Measurements from ENCODE around the gene PARVA.
"Not testable (repeated sequence)": the region's sequence is repeated elsewhere in the genome, so short reads cannot be mapped to it uniquely, and the experiment has no call there.

The PARVA gene

DNA sequence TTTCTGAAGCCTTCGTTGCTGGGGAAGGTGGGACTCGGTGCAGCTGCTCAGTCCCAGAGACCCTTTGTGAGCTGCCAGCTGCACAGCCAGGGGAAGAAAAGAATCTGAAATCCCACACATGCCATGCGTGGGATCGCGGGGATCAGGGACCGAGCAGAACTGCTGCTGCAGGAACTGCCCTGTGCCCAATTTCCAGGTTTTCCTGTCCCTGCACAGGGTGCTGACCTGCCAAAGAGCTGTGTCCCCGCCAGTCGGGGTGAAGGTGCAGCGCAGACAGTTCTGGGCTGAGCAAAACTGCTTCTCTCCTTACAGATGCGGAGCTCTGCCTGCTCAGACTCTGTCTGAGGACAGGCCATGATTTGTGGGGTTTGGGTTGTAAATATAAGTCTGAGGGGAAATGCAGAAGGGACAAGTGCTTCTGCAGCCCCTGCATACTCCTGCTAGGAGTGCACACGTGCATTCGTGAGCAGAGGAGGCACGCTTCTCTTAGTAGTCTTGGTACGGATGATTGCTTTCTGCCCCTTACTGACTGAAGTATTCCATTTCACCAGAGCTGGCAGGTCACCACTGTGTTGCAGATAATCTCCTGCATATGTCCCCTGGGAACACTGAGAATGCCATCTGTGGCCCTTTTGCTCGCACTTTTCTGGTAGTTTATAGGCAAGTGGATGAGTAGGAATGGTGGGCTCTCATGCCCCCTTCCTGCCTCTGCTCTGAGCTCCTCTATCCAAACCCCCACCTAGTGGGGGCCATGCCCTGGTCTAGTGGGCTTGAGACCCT is 141.4 kb downstream of the PARVA start:
- Histone ChIP-seq H3K36me3 (replicated peaks) (peaks cover 46% of the 10 kb centered on the region), H3K27ac (no peak overlapping the region), H3K27me3 (replicated peaks) (no peaks in the 10 kb centered on the region), H3K4me3 (ENCODE audit: low read depth, low read length) (no peak overlapping the region)
- DNase-seq: no peak
- TF ChIP-seq, protein P1, sequence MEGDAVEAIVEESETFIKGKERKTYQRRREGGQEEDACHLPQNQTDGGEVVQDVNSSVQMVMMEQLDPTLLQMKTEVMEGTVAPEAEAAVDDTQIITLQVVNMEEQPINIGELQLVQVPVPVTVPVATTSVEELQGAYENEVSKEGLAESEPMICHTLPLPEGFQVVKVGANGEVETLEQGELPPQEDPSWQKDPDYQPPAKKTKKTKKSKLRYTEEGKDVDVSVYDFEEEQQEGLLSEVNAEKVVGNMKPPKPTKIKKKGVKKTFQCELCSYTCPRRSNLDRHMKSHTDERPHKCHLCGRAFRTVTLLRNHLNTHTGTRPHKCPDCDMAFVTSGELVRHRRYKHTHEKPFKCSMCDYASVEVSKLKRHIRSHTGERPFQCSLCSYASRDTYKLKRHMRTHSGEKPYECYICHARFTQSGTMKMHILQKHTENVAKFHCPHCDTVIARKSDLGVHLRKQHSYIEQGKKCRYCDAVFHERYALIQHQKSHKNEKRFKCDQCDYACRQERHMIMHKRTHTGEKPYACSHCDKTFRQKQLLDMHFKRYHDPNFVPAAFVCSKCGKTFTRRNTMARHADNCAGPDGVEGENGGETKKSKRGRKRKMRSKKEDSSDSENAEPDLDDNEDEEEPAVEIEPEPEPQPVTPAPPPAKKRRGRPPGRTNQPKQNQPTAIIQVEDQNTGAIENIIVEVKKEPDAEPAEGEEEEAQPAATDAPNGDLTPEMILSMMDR (IDR thresholded peaks at IDR 0.05; ENCODE audit: low read depth, low read length, missing control alignments): no peak
- in situ Hi-C loops (cut with HindIII; ENCODE audit: low pct_ligation_motif_present, low sequenced_read_pairs): no loop called here

DNA sequence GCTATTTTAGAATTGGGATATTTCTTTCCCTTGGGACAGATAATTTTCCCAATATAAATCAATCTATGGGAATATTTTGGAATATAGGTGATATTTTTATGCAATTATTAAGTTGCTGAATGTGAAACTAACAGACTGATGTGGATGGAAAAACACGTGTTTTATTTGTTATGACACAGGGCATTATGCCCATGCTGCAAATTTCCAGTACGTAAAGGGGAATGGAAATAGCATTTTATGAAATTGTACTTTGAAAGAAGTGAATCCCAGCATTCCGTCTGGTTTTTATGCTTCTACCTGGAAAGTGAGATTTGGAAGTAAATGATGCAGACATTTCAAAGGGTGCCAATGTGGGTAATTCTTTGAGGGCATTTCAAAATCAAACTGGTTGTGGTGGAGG is 142.7 kb downstream of the PARVA start:
- TF ChIP-seq, protein P1 (IDR thresholded peaks at IDR 0.05; ENCODE audit: low read depth, low read length, missing control alignments): no peak
- Histone ChIP-seq H3K27me3 (replicated peaks) (no peaks in the 10 kb centered on the region), H3K4me3 (ENCODE audit: low read depth, low read length) (no peak overlapping the region), H3K27ac (no peak overlapping the region), H3K36me3 (replicated peaks) (peaks cover 47% of the 10 kb centered on the region)
- in situ Hi-C loops (cut with HindIII; ENCODE audit: low pct_ligation_motif_present, low sequenced_read_pairs): no loop called here
- no peak for DNase-seq

DNA sequence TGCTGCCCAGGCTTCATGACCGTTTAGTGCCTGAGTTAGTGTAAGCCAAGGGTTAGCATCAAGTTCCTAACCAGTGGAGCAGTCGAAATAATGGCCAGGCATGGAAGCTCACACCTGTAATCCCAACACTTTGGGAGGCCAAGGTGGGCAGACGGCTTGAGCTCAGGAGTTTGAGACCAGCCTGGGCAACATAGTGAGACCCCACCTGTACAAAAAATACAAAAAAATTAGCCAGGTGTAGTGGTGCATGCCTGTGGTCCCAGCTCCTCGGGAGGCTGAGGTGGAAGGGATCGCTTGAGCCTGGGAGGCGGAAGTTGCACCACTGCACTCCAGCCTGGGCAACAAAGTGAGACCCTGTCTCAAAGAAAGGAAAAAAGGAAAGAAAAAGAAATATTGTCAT is 143.2 kb downstream of the PARVA start:
- peaks cover 42% of the 10 kb centered on the region for H3K36me3 ChIP-seq (replicated peaks)
- H3K27me3 ChIP-seq (replicated peaks); H3K27ac ChIP-seq; DNase-seq; in situ Hi-C loops (cut with HindIII; ENCODE audit: low pct_ligation_motif_present, low sequenced_read_pairs); H3K4me3 ChIP-seq (ENCODE audit: low read depth, low read length): not testable (repeated sequence)

DNA sequence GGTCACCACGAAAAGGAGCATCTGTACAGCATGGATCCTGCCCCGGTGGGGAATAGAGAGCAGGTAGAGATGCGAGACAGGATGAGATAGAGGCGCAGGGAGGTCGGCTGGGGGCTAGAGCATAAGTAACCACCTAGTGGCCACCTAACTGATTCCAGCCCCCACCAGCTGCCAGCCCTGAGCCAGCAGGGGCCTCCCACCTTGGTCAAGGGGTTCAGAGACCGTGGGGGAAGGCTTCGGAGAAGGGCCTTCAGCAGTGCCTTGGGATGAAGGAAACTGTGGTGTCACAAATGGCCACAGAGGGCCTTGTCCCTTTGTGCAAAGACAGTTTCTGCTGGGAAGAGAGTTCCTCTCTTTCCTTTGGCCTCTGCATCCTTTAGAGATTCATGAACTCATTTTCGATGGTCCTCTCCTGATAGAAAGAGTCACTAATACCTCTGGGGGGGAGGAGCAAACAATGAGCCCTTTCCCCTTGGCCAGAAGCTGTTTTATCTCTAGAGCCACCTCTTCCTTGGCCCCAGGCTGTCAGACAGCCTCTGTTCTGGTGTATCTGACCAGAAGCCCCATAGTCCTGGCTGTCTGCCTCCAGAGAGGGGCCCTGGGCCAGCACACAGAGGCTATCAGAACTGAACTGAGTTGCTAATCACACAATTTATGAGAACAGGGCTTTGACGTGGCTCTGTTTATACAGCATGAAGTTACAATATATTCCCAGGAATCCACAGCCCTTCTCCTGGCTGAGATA is 146.0 kb downstream of the PARVA start:
- H3K27ac ChIP-seq: no peak overlapping the region
- TF ChIP-seq, protein P1 (IDR thresholded peaks at IDR 0.05; ENCODE audit: low read depth, low read length, missing control alignments): no peak
- in situ Hi-C loops (cut with HindIII; ENCODE audit: low pct_ligation_motif_present, low sequenced_read_pairs): no loop called here
- DNase-seq: no peak
- H3K36me3 ChIP-seq (replicated peaks): peaks cover 31% of the 10 kb centered on the region
- no peak overlapping the region for H3K4me3 ChIP-seq (ENCODE audit: low read depth, low read length)
- no peaks in the 10 kb centered on the region for H3K27me3 ChIP-seq (replicated peaks)

DNA sequence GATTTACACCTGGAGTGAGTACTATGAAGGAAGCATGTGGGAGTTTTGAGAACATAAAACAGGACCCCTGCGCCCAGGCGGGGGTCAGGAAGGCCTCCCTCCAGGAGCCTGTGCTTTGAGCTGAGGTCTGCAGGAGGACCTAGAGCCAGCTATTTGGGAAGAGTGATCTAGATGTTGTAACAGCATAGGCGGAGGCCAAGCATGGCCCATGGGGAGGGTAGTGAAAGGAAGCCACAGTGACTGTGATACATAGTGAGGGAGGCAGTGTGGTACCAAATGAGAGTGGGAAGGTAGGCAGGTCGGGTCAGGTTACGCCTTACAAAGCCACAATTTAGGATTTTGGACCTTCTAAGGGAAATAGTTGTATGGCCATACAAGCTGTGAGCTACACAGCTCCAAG is 147.5 kb downstream of the PARVA start:
- DNase-seq: no peak
- H3K36me3 ChIP-seq (replicated peaks): peaks cover 30% of the 10 kb centered on the region
- H3K27me3 ChIP-seq (replicated peaks): no peaks in the 10 kb centered on the region
- TF ChIP-seq, protein P1 (IDR thresholded peaks at IDR 0.05; ENCODE audit: low read depth, low read length, missing control alignments): no peak
- H3K4me3 ChIP-seq (ENCODE audit: low read depth, low read length): no peak overlapping the region
- no peak overlapping the region for H3K27ac ChIP-seq
- in situ Hi-C loops (cut with HindIII; ENCODE audit: low pct_ligation_motif_present, low sequenced_read_pairs): no loop called here

DNA sequence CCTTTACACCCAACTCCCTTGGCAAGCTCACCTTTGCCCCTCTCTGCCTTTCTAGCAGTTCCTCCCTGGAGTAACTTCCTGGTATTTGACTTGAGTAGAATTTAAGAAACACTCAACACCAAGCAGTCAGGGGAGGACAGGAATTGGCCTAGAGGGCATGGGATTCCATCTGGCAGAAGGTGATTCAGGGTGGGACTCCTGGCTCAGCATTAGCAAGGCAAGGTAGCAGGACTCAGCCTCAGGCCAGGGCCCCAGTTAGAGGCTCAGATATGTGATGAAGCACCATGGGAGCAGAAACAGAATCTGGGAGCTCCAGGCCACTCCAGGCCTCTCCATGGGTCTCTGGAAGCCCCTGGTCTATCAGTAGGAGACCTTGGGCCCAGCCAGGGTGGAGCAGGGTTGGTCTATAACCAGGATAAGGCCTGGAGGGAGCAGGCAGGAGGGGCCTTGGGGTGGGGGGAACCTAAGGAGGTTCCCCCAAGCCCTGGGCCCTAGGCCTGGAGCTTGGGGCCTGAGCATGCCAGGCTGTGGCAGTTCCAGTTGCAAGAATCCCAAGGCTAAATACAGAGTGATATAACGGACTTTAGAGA is 148.2 kb downstream of the PARVA start:
- TF ChIP-seq, protein P1 (IDR thresholded peaks at IDR 0.05; ENCODE audit: low read depth, low read length, missing control alignments): no peak
- in situ Hi-C loops (cut with HindIII; ENCODE audit: low pct_ligation_motif_present, low sequenced_read_pairs): no loop called here
- H3K36me3 ChIP-seq (replicated peaks): peaks cover 33% of the 10 kb centered on the region
- no peak overlapping the region for H3K4me3 ChIP-seq (ENCODE audit: low read depth, low read length)
- no peak for DNase-seq
- no peak overlapping the region for H3K27ac ChIP-seq
- H3K27me3 ChIP-seq (replicated peaks): no peaks in the 10 kb centered on the region

Measured in brain microvascular endothelial cell (primary cell).